Neural progenitor cell (in vitro differentiated cells): Measurements from ENCODE around the gene PPP2R3A. TPM values are rescaled to one million over a fixed set of nuclear protein-coding genes. Genes with fewer than 3 reads are reported as not detected.
"Not testable (repeated sequence)": the region's sequence is repeated elsewhere in the genome, so short reads cannot be mapped to it uniquely, and the experiment has no call there.

Experiments
- DNase-seq: peaks from one replicate; pipeline ENCODE4 v3.0.0-alpha.2; 2016; ENCODE audit warnings: low spot score
- H2AFZ ChIP-seq: fragments of 200-600 bp; sonication (generic); replicated peaks from 2 replicates; pipeline ENCODE4 v1.6.1; 2016; ENCODE audit warnings: antibody characterized with exemption
- H3F3A ChIP-seq: fragments of 200-600 bp; sonication (generic); 2 replicates; pipeline ENCODE4 v1.6.1; 2016; ENCODE audit warnings: antibody characterized with exemption, low read depth
- H3K27ac ChIP-seq: fragments of 200-600 bp; sonication (generic); 2 replicates; pipeline ENCODE4 v1.5.1; 2016; ENCODE audit warnings: mild to moderate bottlenecking
- H3K27me3 ChIP-seq: fragments of 200-600 bp; sonication (generic); 2 replicates; pipeline ENCODE4 v1.6.1; 2016; ENCODE audit warnings: mild to moderate bottlenecking, moderate library complexity
- H3K36me3 ChIP-seq: fragments of 200-600 bp; sonication (generic); 2 replicates; pipeline ENCODE4 v1.5.1; 2016
- H3K4me1 ChIP-seq: fragments of 200-600 bp; sonication (generic); 2 replicates; pipeline ENCODE4 v1.6.1; 2016; ENCODE audit warnings: mixed run types
- H3K4me2 ChIP-seq: fragments of 200-600 bp; sonication (generic); 2 replicates; pipeline ENCODE4 v1.6.1; 2016
- H3K4me3 ChIP-seq: fragments of 200-600 bp; sonication (generic); 2 replicates; pipeline ENCODE4 v1.5.1; 2016
- H3K79me2 ChIP-seq: fragments of 200-600 bp; sonication (generic); 2 replicates; pipeline ENCODE4 v1.6.1; 2016; ENCODE audit warnings: low read depth
- H3K9ac ChIP-seq: fragments of 200-600 bp; sonication (generic); 2 replicates; pipeline ENCODE4 v1.6.1; 2016
- H3K9me3 ChIP-seq: fragments of 200-600 bp; sonication (generic); 2 replicates; pipeline ENCODE4 v1.5.1; 2016; ENCODE audit warnings: low read depth
- H4K20me1 ChIP-seq: fragments of 200-600 bp; sonication (generic); 2 replicates; pipeline ENCODE4 v1.6.1; 2016; ENCODE audit warnings: low read depth
- H3K27ac Mint-ChIP-seq: 3 replicates; pipeline ENCODE4 v1.8.0; 2021; ENCODE audit warnings: mixed read lengths
- H3K27me3 Mint-ChIP-seq: 2 replicates; pipeline ENCODE4 v1.8.0; 2022; ENCODE audit warnings: low read depth, mild to moderate bottlenecking, inconsistent platforms, moderate library complexity, mixed read lengths; ENCODE audit not compliant: insufficient read depth
- H3K36me3 Mint-ChIP-seq: 3 replicates; pipeline ENCODE4 v1.8.0; 2021; ENCODE audit warnings: mixed read lengths
- H3K4me1 Mint-ChIP-seq: 3 replicates; pipeline ENCODE4 v1.8.0; 2021; ENCODE audit warnings: mixed read lengths
- H3K4me3 Mint-ChIP-seq: 3 replicates; pipeline ENCODE4 v1.8.0; 2021; ENCODE audit warnings: mild to moderate bottlenecking, moderate library complexity, mixed read lengths
- H3K9me3 Mint-ChIP-seq: 3 replicates; pipeline ENCODE4 v1.8.0; 2020; ENCODE audit warnings: mixed read lengths
- CTCF ChIP-seq: fragments of 200-600 bp; sonication (generic); IDR thresholded peaks from 2 replicates; pipeline ENCODE4 v1.5.1; 2017; ENCODE audit warnings: antibody characterized with exemption, mild to moderate bottlenecking
- EZH2 ChIP-seq: fragments of 200-600 bp; sonication (generic); IDR thresholded peaks from 2 replicates; pipeline ENCODE4 v1.6.1; 2017; ENCODE audit warnings: antibody characterized with exemption, mild to moderate bottlenecking, moderate library complexity
- EZH2phosphoT487 ChIP-seq: fragments of 200-600 bp; sonication (generic); IDR thresholded peaks from 2 replicates; pipeline ENCODE4 v1.6.1; 2017; ENCODE audit warnings: antibody characterized with exemption
- total RNA-seq: library from RNA; depleted of rRNA; stranded (reverse); fragments of >200 nt; gene quantifications from 2 replicates; pipeline ENCODE4 v1.2.3, GENCODE V29; 2015; ENCODE audit warnings: low replicate concordance

The PPP2R3A gene
- total RNA-seq, 1 donor from 2014 or later, result 41.5 TPM

- Mint-ChIP-seq H3K27me3 (peaks cover 3% of the 10 kb centered on the region), H3K4me3 (no peak overlapping the region), H3K27ac (no peak overlapping the region), H3K4me1 (no peaks in the 10 kb centered on the region), H3K9me3 (peaks cover 7% of the 10 kb centered on the region), H3K36me3 (peaks cover 34% of the 10 kb centered on the region)
- Histone ChIP-seq H3K4me3 (no peak overlapping the region), H3K27ac (no peak overlapping the region), H3K36me3 (no peaks in the 10 kb centered on the region), H3K9ac (no peak overlapping the region), H3K9me3 (no peaks in the 10 kb centered on the region), H2AFZ (no peak overlapping the region), H3K4me1 (no peaks in the 10 kb centered on the region), H3K27me3 (no peaks in the 10 kb centered on the region), H3K4me2 (no peak overlapping the region), H3F3A (no peaks in the 10 kb centered on the region), H3K79me2 (peaks cover 94% of the 10 kb centered on the region), H4K20me1 (peaks cover 71% of the 10 kb centered on the region)
- DNase-seq, result no peak
- TF ChIP-seq CTCF (no peak), EZH2phosphoT487 (no peak), EZH2 (no peak)
Observed at GRCh38 chr3:136152963-136153362, 187.4 kb downstream of the PPP2R3A start.

GRCh38 chr3:136161516-136161915 lies 196.0 kb downstream of the PPP2R3A start:
- no peak overlapping the region for H3K4me3 Mint-ChIP-seq

GRCh38 chr3:136162322-136162721 lies 196.8 kb downstream of the PPP2R3A start:
- H3K79me2 ChIP-seq, result peaks cover 99% of the 10 kb centered on the region
- no peaks in the 10 kb centered on the region for H3K36me3 ChIP-seq
- H3K9me3 ChIP-seq, result no peaks in the 10 kb centered on the region
- no peak overlapping the region for H3K27ac Mint-ChIP-seq
- DNase-seq, result no peak
- H4K20me1 ChIP-seq, result peaks cover 38% of the 10 kb centered on the region
- no peaks in the 10 kb centered on the region for H3K27me3 ChIP-seq
- H3K4me2 ChIP-seq, result no peak overlapping the region
- no peak overlapping the region for H3K27ac ChIP-seq
- no peak overlapping the region for H3K4me3 ChIP-seq
- peaks cover 26% of the 10 kb centered on the region for H3K4me1 ChIP-seq
- H3K36me3 Mint-ChIP-seq, result peaks cover 40% of the 10 kb centered on the region
- H3K4me1 Mint-ChIP-seq, result peaks cover 8% of the 10 kb centered on the region
- H3K4me3 Mint-ChIP-seq, result no peak overlapping the region
- peaks cover 40% of the 10 kb centered on the region for H3K9me3 Mint-ChIP-seq
- H3K9ac ChIP-seq, result no peak overlapping the region
- H3F3A ChIP-seq, result peaks cover 9% of the 10 kb centered on the region
- H2AFZ ChIP-seq, result no peak overlapping the region
- no peaks in the 10 kb centered on the region for H3K27me3 Mint-ChIP-seq
- TF ChIP-seq EZH2phosphoT487 (no peak), EZH2 (no peak), CTCF (no peak)

More at GRCh38 chr3:136161516-136161915, 196.0 kb downstream of the PPP2R3A start:
- H3K27me3 ChIP-seq, result no peaks in the 10 kb centered on the region
- H3K27ac ChIP-seq, result no peak overlapping the region
- no peaks in the 10 kb centered on the region for H3K36me3 ChIP-seq
- no peak for DNase-seq
- no peak overlapping the region for H3K9ac ChIP-seq
- no peak overlapping the region for H3K4me3 ChIP-seq
- Mint-ChIP-seq H3K27me3 (no peaks in the 10 kb centered on the region), H3K27ac (no peak overlapping the region), H3K36me3 (peaks cover 41% of the 10 kb centered on the region), H3K4me1 (peaks cover 8% of the 10 kb centered on the region), H3K9me3 (peaks cover 41% of the 10 kb centered on the region)
- peaks cover 5% of the 10 kb centered on the region for H3F3A ChIP-seq
- peaks cover 99% of the 10 kb centered on the region for H3K79me2 ChIP-seq
- H3K4me1 ChIP-seq, result peaks cover 21% of the 10 kb centered on the region
- TF ChIP-seq EZH2 (no peak), EZH2phosphoT487 (no peak), CTCF (no peak)
- no peaks in the 10 kb centered on the region for H3K9me3 ChIP-seq
- H4K20me1 ChIP-seq, result peaks cover 33% of the 10 kb centered on the region
- H3K4me2 ChIP-seq, result no peak overlapping the region
- H2AFZ ChIP-seq, result no peak overlapping the region

- not testable (repeated sequence) for H3K36me3 ChIP-seq, H3K4me3 Mint-ChIP-seq, H3K4me3 ChIP-seq, H3K27ac Mint-ChIP-seq, H3K27me3 Mint-ChIP-seq, H3F3A ChIP-seq, H3K4me1 Mint-ChIP-seq, H3K27me3 ChIP-seq, H2AFZ ChIP-seq, H3K9ac ChIP-seq, H3K9me3 ChIP-seq
- Mint-ChIP-seq H3K9me3 (peaks cover 41% of the 10 kb centered on the region), H3K36me3 (peaks cover 40% of the 10 kb centered on the region)
- H3K27ac ChIP-seq, result peak overlapping the region; percentile 72
- H3K4me2 ChIP-seq, result peak overlapping the region; percentile 23
- peak; percentile 39 for DNase-seq
- H3K4me1 ChIP-seq, result peaks cover 27% of the 10 kb centered on the region
- peaks cover 51% of the 10 kb centered on the region for H4K20me1 ChIP-seq
- H3K79me2 ChIP-seq, result peaks cover 99% of the 10 kb centered on the region
Observed at GRCh38 chr3:136163607-136164006, 198.1 kb downstream of the PPP2R3A start.
